ENCODE results near the gene CDKN2B.

DNA sequence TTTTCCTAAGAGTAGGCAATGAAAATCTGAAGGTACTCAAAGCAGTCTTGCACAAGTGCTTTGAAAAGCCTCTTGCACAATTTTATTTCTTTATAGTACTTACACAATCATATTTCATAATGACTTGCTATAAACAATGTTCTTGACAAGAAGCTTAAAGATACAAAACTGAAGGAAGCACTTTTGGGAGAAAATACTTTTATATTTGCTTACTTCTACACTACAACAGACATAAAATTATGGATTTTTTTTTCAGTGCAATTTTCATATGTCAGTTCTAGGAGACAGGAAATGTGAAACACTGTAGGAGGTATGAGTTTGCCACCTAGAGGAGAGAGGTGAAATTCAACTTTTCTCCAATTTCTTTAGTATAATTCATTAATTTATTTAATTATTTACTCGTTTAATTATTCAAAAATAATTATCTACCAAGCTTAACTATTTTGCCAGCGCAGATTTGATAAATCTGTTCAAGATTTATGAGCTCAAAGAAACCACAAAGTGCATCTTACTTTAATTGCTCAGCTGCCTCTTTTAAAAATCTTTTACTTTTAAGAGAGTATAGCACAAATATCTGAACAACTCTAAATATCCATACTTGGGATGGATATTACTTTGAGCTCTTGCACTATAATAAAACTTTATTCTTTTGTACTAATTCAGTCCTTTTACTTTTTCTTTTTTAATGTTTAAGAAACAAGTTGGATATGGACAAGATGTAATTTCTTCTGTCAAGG is 29.0 kb upstream of the CDKN2B start:
- TF ChIP-seq BHLHE40 (IDR thresholded peaks at IDR 0.05; ENCODE audit: low read depth, low read length) (no peak), NFE2L2 (IDR thresholded peaks at IDR 0.05; ENCODE audit: low read depth, low read length) (no peak), POLR2A (IDR thresholded peaks at IDR 0.05; ENCODE audit: low read depth, low read length) (no peak), CEBPB (IDR thresholded peaks at IDR 0.05; ENCODE audit: low read depth, low read length) (peak; percentile 87), CHD1 (IDR thresholded peaks at IDR 0.05; ENCODE audit: low read depth, low read length) (no peak), RAD21 (IDR thresholded peaks at IDR 0.05; ENCODE audit: low read length) (peak; percentile 67), SMC3 (IDR thresholded peaks at IDR 0.05; ENCODE audit: low read depth, low read length) (peak; percentile 48), MAZ (IDR thresholded peaks at IDR 0.05; ENCODE audit: borderline replicate concordance, low read depth, low read length) (no peak), RCOR1 (IDR thresholded peaks at IDR 0.05; ENCODE audit: insufficient replicate concordance, low read length) (no peak), FOS (IDR thresholded peaks at IDR 0.05; ENCODE audit: low read depth, low read length) (no peak)
- TF ChIP-seq, protein P1, sequence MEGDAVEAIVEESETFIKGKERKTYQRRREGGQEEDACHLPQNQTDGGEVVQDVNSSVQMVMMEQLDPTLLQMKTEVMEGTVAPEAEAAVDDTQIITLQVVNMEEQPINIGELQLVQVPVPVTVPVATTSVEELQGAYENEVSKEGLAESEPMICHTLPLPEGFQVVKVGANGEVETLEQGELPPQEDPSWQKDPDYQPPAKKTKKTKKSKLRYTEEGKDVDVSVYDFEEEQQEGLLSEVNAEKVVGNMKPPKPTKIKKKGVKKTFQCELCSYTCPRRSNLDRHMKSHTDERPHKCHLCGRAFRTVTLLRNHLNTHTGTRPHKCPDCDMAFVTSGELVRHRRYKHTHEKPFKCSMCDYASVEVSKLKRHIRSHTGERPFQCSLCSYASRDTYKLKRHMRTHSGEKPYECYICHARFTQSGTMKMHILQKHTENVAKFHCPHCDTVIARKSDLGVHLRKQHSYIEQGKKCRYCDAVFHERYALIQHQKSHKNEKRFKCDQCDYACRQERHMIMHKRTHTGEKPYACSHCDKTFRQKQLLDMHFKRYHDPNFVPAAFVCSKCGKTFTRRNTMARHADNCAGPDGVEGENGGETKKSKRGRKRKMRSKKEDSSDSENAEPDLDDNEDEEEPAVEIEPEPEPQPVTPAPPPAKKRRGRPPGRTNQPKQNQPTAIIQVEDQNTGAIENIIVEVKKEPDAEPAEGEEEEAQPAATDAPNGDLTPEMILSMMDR (conservative IDR thresholded peaks at IDR 0.05; ENCODE audit: low read depth, low read length) = peak; percentile 55
- TF ChIP-seq, protein P2, sequence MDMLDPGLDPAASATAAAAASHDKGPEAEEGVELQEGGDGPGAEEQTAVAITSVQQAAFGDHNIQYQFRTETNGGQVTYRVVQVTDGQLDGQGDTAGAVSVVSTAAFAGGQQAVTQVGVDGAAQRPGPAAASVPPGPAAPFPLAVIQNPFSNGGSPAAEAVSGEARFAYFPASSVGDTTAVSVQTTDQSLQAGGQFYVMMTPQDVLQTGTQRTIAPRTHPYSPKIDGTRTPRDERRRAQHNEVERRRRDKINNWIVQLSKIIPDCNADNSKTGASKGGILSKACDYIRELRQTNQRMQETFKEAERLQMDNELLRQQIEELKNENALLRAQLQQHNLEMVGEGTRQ (IDR thresholded peaks at IDR 0.05; ENCODE audit: low read depth, low read length) = no peak
- TF ChIP-seq, protein P3, sequence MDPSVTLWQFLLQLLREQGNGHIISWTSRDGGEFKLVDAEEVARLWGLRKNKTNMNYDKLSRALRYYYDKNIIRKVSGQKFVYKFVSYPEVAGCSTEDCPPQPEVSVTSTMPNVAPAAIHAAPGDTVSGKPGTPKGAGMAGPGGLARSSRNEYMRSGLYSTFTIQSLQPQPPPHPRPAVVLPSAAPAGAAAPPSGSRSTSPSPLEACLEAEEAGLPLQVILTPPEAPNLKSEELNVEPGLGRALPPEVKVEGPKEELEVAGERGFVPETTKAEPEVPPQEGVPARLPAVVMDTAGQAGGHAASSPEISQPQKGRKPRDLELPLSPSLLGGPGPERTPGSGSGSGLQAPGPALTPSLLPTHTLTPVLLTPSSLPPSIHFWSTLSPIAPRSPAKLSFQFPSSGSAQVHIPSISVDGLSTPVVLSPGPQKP (IDR thresholded peaks at IDR 0.05; ENCODE audit: borderline replicate concordance, low read depth, low read length) = no peak

Data from IMR-90 (cell line).